GM21786 (cell line): Measurements from ENCODE around the gene HES7.
"Not testable (repeated sequence)": the region's sequence is repeated elsewhere in the genome, so short reads cannot be mapped to it uniquely, and the experiment has no call there.

ENCODE experiments used
- ATAC-seq: cut with Tn5 transposase; IDR thresholded peaks from one replicate; pipeline ENCODE4 v1.9.1; 2021; ENCODE audit not compliant: unreplicated experiment

The HES7 gene

DNA sequence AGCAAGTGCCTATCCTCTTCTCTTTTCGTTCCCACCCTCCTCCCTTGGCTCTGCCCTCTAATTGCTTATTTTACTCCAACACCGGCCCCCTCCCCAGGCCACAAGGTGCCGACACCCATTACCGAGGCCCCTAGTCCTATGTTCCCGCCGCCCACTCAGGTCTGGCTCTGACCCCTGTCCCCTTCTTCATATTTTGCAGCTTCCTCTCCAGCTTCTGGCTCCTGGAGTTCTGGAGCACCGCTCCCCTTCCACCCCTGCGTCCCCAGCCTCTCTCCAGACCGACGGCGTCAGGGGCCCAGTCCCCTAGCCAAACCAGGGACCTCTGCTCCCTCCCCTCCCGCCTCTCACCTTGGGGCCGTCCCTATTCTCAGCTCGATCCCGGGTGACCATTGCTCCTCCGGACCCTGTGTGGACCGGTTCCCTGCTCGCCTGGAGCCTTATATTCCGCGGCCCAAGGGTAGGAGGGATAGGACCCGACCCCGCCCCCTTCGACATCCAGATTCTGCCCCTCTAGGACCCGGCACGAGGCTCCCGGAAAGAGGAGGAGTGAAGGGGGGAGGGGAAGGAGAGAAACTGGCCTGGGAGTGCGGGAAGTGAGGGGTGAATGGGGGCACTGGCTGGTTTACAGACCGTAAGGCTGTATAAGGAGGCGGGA is at the start of gene HES7:
HES7 (minus strand) TSS at position 412 of the 655 bp plus-strand sequence; CDS start at position 390, 22 bp downstream.
- ATAC-seq, result no peak

- ATAC-seq, result peak; percentile 66
Observed at GRCh38 chr17:8173056-8173870, 49.4 kb upstream of the HES7 start.

- ATAC-seq, result not testable (repeated sequence)
Observed at GRCh38 chr17:8170186-8170585, 46.3 kb upstream of the HES7 start.

- ATAC-seq, result no peak
Observed at GRCh38 chr17:8167526-8167925, 43.6 kb upstream of the HES7 start.

DNA sequence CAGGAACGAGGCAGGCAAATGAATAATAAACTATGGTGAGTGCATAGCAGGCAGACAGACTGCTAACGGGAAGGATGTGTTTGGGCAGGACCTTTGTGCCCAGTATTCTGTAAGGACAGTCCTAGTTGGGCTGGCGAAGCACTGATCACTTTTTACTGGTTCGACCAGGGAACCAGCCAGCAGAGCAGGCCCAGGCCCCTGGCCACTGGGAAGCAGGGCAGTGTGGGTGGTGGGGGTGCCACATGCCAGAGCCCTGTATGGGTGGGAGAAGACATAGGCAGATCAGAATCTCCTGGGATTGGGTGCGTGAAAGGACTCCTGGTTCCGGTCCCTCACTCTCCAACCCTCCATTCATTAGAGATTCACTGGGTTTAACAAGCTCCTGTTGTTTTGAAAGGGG is 42.8 kb upstream of the HES7 start:
- no peak for ATAC-seq

DNA sequence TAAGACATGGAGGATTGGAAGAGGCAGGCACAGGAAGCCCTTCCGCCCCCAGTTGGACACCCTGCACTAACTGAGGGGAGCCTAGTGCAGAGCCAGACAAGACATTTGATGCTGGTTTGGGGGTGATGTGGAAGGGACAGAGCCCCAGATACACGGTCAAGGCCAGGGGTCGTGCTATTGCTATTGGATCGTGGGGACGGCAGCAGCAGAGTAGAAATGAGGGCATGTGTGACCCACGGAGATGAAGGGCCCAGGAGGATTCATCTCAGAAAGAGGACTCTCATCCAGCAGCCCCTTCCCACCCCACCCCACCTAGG is 40.9 kb upstream of the HES7 start:
- no peak for ATAC-seq

- ATAC-seq, result no peak
Observed at GRCh38 chr17:8163978-8164814, 40.3 kb upstream of the HES7 start.

DNA sequence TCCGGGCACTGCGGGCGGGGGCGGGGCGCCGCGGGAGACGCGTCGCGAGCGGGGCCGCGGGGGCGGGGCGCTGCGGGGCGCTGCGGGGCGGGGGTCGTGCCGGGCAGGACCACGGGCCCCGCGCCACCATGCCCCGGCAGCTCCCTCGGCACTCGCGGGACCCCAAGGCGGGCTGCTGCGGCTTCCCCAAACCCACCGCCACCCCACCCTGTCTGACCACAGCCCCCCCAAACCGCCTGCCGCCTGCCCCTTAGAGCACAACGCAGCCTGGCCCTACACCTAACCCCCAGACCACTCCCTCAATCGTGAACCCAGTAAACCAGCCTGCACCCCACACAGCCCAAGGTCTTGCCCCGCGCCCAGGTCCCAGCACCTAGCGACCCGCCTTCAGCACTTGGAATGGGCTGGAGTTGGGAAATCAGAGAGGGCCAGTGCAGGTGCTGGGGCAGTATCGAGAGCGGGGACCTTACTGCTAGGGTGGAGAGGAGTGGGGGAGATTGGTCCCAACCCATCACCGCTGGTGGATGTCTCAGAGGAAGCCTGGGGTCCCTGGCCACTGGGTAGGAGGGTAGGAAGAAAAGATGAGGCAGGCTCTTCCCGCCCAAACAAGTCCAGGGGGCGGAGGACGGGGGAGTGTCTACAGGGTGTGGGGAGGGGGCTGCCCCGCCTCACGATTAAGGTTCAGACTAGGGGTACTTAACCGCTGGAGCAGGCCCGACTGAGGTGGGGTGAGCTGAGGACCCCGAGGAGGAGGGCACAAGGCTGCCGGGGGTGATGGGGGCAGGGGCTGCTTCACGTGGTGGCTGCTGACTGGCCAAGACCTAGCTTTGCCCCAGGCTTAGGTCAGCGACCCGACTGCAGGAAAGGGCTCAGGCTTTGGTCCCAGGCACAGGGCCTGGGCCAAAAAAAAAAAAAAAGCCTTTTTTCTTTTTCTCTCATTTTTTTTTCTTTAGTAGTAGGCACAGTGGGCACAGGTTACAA is 39.4 kb upstream of the HES7 start:
- no peak for ATAC-seq

DNA sequence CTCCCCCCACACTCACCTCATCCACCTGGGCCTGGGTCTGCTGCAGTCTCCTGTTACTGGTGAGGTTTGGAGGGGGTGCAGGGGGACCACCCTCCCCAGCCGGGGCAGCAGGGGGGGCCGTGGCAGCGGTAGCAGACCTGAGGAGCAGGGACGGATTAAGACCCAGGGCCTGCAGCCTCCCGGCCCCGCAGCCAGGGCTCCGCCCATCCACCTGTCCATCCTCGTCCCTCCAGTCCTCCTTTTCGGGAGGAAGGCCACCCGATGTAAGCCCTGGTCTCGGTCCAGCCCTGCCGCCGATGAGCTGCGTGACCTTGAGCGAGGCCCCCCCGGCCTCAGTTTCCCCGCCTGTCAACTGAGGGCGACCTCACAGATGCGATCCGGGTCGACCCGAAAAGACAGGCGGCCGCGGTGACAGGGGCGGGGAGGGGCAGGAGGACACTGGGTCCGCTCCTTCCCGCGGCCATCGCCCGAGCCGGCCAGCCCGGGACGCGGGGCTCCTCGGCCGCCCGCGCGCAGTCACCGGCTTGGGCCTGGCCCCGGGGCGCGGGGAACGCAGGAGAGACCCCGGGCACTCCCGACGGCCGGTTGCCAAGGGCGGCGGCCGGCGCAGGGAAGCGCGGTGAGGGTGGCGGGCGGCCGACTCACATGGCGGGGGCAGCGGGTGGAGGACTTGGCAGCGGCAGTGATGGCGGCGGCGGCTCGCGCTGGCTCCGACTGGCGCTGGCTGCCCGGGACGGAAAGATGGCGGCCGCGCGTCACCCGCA is 38.5 kb upstream of the HES7 start, which contains the start of gene VAMP2:
VAMP2 (minus strand) TSS at position 716 of the 764 bp plus-strand sequence; CDS start at position 647, 69 bp downstream.
- ATAC-seq, result no peak

- no peak for ATAC-seq
Observed at GRCh38 chr17:8161289-8162232, 37.7 kb upstream of the HES7 start.

GRCh38 chr17:8160741-8161221 is 36.9 kb upstream of the HES7 start:
- ATAC-seq, result no peak

- ATAC-seq, result no peak
Observed at GRCh38 chr17:8160224-8160577, 36.3 kb upstream of the HES7 start.

DNA sequence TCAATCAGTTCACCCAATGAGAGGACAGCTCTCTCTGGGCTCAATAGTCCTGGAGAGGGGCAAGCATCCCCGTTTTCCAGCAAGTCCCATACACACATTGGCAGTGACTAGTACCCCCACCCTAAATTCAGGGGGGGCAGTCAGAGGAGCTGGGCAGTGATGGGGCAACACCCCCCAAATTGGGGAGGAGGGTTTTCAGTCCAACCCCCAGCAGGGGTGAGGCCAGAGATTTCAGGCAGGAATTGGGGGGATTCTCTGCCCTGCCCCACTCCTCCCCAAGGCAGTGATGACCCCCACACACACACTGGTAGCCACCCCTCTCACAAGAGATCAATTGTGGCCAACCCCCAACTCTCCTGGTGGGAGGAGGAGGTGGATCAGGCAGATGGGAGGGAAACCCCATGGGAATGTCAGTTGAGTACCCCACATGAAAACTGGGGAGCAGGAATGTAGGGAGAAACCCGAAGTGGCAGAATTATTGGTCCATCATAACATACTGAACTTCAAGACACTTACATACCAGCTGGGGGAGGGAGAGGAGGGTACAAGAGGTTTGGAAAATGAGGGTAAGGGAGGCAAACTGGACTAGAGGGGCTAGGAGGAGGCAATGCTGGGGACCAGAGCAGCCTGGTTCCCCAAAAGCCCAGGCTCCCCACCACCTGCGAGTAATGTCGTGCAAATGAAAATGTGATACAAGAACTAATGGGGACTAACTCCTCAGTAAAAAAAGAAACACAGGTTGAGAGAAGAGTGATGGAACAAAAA is 35.7 kb upstream of the HES7 start:
- ATAC-seq, result no peak

DNA sequence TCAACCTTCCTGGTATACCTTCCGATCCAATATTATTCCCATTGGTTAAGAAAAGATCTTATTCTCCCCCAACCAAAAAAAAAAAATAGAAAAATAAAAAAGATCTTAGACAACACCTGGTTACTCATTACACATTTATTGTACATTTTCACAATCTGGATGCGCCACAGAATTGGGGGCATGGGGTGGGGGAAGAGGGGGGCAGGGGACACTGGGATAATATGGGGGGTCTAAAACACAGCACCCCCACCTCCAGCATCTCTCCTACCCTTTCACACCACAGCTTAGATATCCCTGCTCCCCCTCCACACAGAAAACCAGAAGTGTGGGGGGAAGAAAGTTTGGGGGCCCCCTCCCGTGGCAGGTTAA is 35.1 kb upstream of the HES7 start:
- no peak for ATAC-seq

- ATAC-seq, result no peak
Observed at GRCh38 chr17:8158267-8159031, 34.5 kb upstream of the HES7 start.

- ATAC-seq, result peak; percentile 69
Observed at GRCh38 chr17:8156246-8156992, 32.5 kb upstream of the HES7 start.

- ATAC-seq, result no peak
Observed at GRCh38 chr17:8155996-8156245, 32.0 kb upstream of the HES7 start.
